ENCODE data around the gene CES3. TPM values are rescaled to one million over a fixed set of nuclear protein-coding genes. Genes with fewer than 3 reads are reported as not detected.

CES3 gene
- total RNA-seq, 1 donor from 2014 or later: 1.5 TPM

DNA sequence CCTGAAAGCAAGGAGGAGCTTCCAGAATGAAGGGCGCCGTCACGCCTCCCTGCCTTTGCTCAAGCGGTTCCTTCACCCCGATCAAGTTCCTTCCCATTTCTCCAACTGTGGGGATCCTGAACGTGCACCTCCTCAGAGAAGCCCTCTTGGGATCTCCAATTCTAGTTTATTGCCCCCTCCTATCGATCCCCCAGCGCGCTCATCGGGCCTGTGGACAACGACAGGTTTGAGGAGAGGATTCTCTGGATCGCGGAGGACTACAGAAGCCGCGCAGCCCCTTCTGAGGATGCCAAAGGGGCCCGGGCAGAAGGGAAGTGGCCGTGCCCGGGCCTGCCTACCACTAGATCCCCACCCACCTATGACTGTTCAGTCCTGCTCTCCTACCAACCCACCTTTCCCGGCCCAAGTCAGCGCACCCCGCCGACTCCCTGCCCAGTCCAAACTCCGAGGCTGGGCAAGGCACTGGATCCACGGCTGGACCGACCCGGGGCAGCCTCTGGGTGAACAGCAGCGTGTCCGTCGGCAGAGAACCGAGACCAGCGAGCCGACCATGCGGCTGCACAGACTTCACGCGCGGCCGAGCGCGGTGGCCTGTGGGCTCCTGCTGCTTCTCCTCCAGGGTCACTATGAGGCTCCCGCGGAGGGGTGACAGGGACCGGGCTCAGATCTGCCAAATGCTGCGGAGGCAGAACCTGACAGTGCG, 12.8 kb upstream of the CES3 start:
- peak overlapping the region; percentile 52 for H3K4me3 ChIP-seq (ENCODE audit: insufficient read depth, low read depth, low read length)
- Mint-ChIP-seq H3K27ac (ENCODE audit: unreplicated experiment) (no peak overlapping the region), H3K4me3 (ENCODE audit: unreplicated experiment) (peak overlapping the region; percentile 64)

GRCh38 chr16:66948837-66949225, 12.2 kb upstream of the CES3 start:
- FAIRE-seq (no peak), DNase-seq (ENCODE audit: low read depth) (no peak)
- H2AFZ ChIP-seq (ENCODE audit: low read depth, low read length): peak overlapping the region; percentile 83
- peaks cover 25% of the 10 kb centered on the region for H3K27me3 Mint-ChIP-seq (ENCODE audit: low read depth, unreplicated experiment)
- peak; percentile 80 for TF ChIP-seq EZH2 (IDR thresholded peaks at IDR 0.05; ENCODE audit: insufficient read depth, low read length)
- TF ChIP-seq, protein P1, sequence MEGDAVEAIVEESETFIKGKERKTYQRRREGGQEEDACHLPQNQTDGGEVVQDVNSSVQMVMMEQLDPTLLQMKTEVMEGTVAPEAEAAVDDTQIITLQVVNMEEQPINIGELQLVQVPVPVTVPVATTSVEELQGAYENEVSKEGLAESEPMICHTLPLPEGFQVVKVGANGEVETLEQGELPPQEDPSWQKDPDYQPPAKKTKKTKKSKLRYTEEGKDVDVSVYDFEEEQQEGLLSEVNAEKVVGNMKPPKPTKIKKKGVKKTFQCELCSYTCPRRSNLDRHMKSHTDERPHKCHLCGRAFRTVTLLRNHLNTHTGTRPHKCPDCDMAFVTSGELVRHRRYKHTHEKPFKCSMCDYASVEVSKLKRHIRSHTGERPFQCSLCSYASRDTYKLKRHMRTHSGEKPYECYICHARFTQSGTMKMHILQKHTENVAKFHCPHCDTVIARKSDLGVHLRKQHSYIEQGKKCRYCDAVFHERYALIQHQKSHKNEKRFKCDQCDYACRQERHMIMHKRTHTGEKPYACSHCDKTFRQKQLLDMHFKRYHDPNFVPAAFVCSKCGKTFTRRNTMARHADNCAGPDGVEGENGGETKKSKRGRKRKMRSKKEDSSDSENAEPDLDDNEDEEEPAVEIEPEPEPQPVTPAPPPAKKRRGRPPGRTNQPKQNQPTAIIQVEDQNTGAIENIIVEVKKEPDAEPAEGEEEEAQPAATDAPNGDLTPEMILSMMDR (IDR thresholded peaks at IDR 0.05; ENCODE audit: insufficient read depth, low read depth, low read length): no peak
- no peak overlapping the region for H3K4me3 ChIP-seq (ENCODE audit: insufficient read depth, low read depth, low read length)
- H3K27me3 ChIP-seq (ENCODE audit: insufficient read depth, low read length): peaks cover 20% of the 10 kb centered on the region
- H3K4me2 ChIP-seq (ENCODE audit: low read length): peak overlapping the region; percentile 90
- H3K27ac ChIP-seq (ENCODE audit: low read depth, low read length): no peak overlapping the region
- H3K9me3 Mint-ChIP-seq (ENCODE audit: unreplicated experiment): peaks cover 8% of the 10 kb centered on the region
- no peaks in the 10 kb centered on the region for H3K9me3 ChIP-seq (ENCODE audit: insufficient read depth, low read depth, low read length)
- no peaks in the 10 kb centered on the region for H3K79me2 ChIP-seq (ENCODE audit: insufficient read depth, low read length)
- H4K20me1 ChIP-seq (ENCODE audit: insufficient read depth, low read length): no peaks in the 10 kb centered on the region
- H3K36me3 ChIP-seq (ENCODE audit: insufficient read depth, low read length): no peaks in the 10 kb centered on the region
- H3K4me1 ChIP-seq (ENCODE audit: insufficient read depth, low read length): peaks cover 9% of the 10 kb centered on the region
- peaks cover 5% of the 10 kb centered on the region for H3K36me3 Mint-ChIP-seq (ENCODE audit: low read depth, unreplicated experiment)
- H3K4me1 Mint-ChIP-seq (ENCODE audit: low read depth, unreplicated experiment): peaks cover 2% of the 10 kb centered on the region
- H3K4me3 Mint-ChIP-seq (ENCODE audit: unreplicated experiment): no peak overlapping the region
- no peak overlapping the region for H3K27ac Mint-ChIP-seq (ENCODE audit: unreplicated experiment)
- H3K9ac ChIP-seq (ENCODE audit: low read length): no peak overlapping the region

More for the DNA sequence above, 12.8 kb upstream of the CES3 start:
- H3K27ac ChIP-seq (ENCODE audit: low read depth, low read length): no peak overlapping the region
- H3K36me3 ChIP-seq (ENCODE audit: insufficient read depth, low read length): no peaks in the 10 kb centered on the region
- no peak for TF ChIP-seq EZH2 (IDR thresholded peaks at IDR 0.05; ENCODE audit: insufficient read depth, low read length)
- TF ChIP-seq, protein P1 (IDR thresholded peaks at IDR 0.05; ENCODE audit: insufficient read depth, low read depth, low read length): no peak
- H3K27me3 ChIP-seq (ENCODE audit: insufficient read depth, low read length): peaks cover 20% of the 10 kb centered on the region
- FAIRE-seq (no peak), DNase-seq (ENCODE audit: low read depth) (no peak)
- H3K9ac ChIP-seq (ENCODE audit: low read length): peak overlapping the region; percentile 47
- no peaks in the 10 kb centered on the region for H3K79me2 ChIP-seq (ENCODE audit: insufficient read depth, low read length)
- Mint-ChIP-seq H3K9me3 (ENCODE audit: unreplicated experiment) (peaks cover 8% of the 10 kb centered on the region), H3K27me3 (ENCODE audit: low read depth, unreplicated experiment) (peaks cover 25% of the 10 kb centered on the region), H3K4me1 (ENCODE audit: low read depth, unreplicated experiment) (no peaks in the 10 kb centered on the region), H3K36me3 (ENCODE audit: low read depth, unreplicated experiment) (peaks cover 5% of the 10 kb centered on the region)
- H4K20me1 ChIP-seq (ENCODE audit: insufficient read depth, low read length): no peaks in the 10 kb centered on the region
- H3K4me1 ChIP-seq (ENCODE audit: insufficient read depth, low read length): peaks cover 9% of the 10 kb centered on the region
- H2AFZ ChIP-seq (ENCODE audit: low read depth, low read length): peak overlapping the region; percentile 83
- H3K9me3 ChIP-seq (ENCODE audit: insufficient read depth, low read depth, low read length): no peaks in the 10 kb centered on the region
- peak overlapping the region; percentile 90 for H3K4me2 ChIP-seq (ENCODE audit: low read length)

- Mint-ChIP-seq H3K4me3 (ENCODE audit: unreplicated experiment) (no peak overlapping the region), H3K27ac (ENCODE audit: unreplicated experiment) (no peak overlapping the region), H3K27me3 (ENCODE audit: low read depth, unreplicated experiment) (peaks cover 23% of the 10 kb centered on the region), H3K36me3 (ENCODE audit: low read depth, unreplicated experiment) (peaks cover 3% of the 10 kb centered on the region), H3K4me1 (ENCODE audit: low read depth, unreplicated experiment) (peaks cover 4% of the 10 kb centered on the region), H3K9me3 (ENCODE audit: unreplicated experiment) (peaks cover 8% of the 10 kb centered on the region)
- H2AFZ ChIP-seq (ENCODE audit: low read depth, low read length): no peak overlapping the region
- no peak overlapping the region for H3K4me2 ChIP-seq (ENCODE audit: low read length)
- DNase-seq (ENCODE audit: low read depth): no peak
- peaks cover 9% of the 10 kb centered on the region for H3K4me1 ChIP-seq (ENCODE audit: insufficient read depth, low read length)
- H3K27me3 ChIP-seq (ENCODE audit: insufficient read depth, low read length): peaks cover 20% of the 10 kb centered on the region
- H3K4me3 ChIP-seq (ENCODE audit: insufficient read depth, low read depth, low read length): no peak overlapping the region
- H3K9ac ChIP-seq (ENCODE audit: low read length): no peak overlapping the region
- no peaks in the 10 kb centered on the region for H3K9me3 ChIP-seq (ENCODE audit: insufficient read depth, low read depth, low read length)
- no peaks in the 10 kb centered on the region for H3K79me2 ChIP-seq (ENCODE audit: insufficient read depth, low read length)
- no peaks in the 10 kb centered on the region for H4K20me1 ChIP-seq (ENCODE audit: insufficient read depth, low read length)
- no peaks in the 10 kb centered on the region for H3K36me3 ChIP-seq (ENCODE audit: insufficient read depth, low read length)
- FAIRE-seq: no peak
- TF ChIP-seq, protein P1 (IDR thresholded peaks at IDR 0.05; ENCODE audit: insufficient read depth, low read depth, low read length): no peak
- H3K27ac ChIP-seq (ENCODE audit: low read depth, low read length): no peak overlapping the region
These were observed 11.6 kb upstream of the CES3 start for GRCh38 chr16:66949472-66949871.
